ENCODE results near the gene IGSF8. TPM values are rescaled to one million over a fixed set of nuclear protein-coding genes. Genes with fewer than 3 reads are reported as not detected.
"Not testable (repeated sequence)": the region's sequence is repeated elsewhere in the genome, so short reads cannot be mapped to it uniquely, and the experiment has no call there.

IGSF8 gene
- total and polyA plus RNA-seq, 8 donors: 12.9 to 24.7 (median 18.4) TPM

DNA sequence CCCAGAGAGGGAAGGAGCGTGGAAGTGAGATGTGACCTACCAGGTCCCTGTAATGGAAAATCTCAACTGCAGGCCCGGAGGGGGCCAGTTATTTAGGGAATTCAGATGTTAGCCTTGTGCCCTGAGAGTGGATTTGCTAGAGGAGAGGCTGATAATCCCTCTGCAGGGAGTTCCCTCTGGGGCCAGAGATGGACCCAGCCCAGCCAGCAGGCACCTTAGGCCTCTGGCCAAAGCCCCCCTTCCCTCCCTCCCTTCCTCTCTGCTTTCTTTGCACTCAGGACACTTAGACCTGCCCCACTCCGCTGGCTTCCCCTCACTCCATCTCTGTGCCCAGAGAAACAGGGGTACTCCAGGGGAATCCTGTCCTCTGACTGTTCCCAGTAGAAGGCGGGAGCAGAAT lies 15.7 kb upstream of the IGSF8 start:
- Histone ChIP-seq H3K9me3 (no peaks in the 10 kb centered on the region), H3K27ac (no peak overlapping the region), H3K4me3 (no peak overlapping the region), H3K4me1 (no peaks in the 10 kb centered on the region), H3K27me3 (no peaks in the 10 kb centered on the region), H3K36me3 (no peaks in the 10 kb centered on the region)
- 78 to 88% methylated on average over 4 of the region's 4 CpGs for WGBS, 2 donors
- TF ChIP-seq CTCF (IDR thresholded peaks at IDR 0.05): no peak
- FAIRE-seq (no peak), ATAC-seq (no peak), DNase-seq (no peak)
- intact Hi-C loops (cut with DNase I): no loop called here

DNA sequence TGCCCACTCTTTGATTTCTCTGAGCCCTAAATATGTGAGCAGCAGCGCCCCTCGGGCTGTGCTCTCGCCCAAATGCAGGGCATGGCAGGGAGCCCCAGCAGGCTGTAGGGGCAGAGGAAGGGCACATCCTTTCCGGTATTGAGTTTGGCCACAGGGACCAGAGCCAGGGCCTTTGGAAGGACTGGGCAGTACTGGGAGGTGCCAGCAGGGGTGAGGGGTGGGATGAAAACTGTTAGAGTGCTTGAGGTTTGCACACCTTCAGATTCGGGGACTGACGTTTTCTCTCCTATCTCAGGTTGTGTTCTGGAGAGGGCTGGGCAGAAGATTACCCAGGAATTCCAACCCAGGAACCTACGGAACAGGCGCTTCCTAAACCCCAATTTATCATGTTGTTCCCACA lies 15.0 kb upstream of the IGSF8 start:
- no peaks in the 10 kb centered on the region for H3K4me1 ChIP-seq
- H3K36me3 ChIP-seq: no peaks in the 10 kb centered on the region
- 71 to 76% methylated on average over 8 of the region's 8 CpGs for WGBS, 2 donors
- H3K4me3 ChIP-seq: no peak overlapping the region
- FAIRE-seq (no peak), ATAC-seq (no peak), DNase-seq (no peak)
- H3K9me3 ChIP-seq: no peaks in the 10 kb centered on the region
- TF ChIP-seq CTCF (IDR thresholded peaks at IDR 0.05): no peak
- no peak overlapping the region for H3K27ac ChIP-seq
- no peaks in the 10 kb centered on the region for H3K27me3 ChIP-seq
- intact Hi-C loops (cut with DNase I): no loop called here

DNA sequence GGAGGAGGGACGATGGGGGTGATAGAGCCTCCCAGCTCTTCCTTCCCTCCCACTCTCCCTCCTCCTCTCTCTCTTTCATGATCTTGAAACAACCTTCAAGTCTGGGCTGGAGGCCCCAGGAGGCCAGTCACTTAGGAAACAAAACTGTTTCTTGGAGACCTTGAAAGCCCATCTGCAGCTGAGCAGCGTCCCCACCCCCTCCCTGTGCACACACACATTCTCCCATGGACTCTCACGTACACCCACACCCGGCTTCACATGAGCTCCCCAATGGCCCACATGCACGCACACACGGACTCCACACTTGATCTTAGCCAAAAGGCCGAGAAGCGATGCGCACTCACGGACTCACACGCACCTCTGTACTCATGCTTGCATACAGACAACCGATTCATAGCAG lies 13.9 kb upstream of the IGSF8 start:
- H3K36me3 ChIP-seq: no peaks in the 10 kb centered on the region
- H3K4me1 ChIP-seq: no peaks in the 10 kb centered on the region
- no peak for TF ChIP-seq CTCF (IDR thresholded peaks at IDR 0.05)
- DNase-seq: no peak
- no peaks in the 10 kb centered on the region for H3K9me3 ChIP-seq
- H3K4me3 ChIP-seq: no peak overlapping the region
- FAIRE-seq: no peak
- 71 to 80% methylated on average over 12 of the region's 12 CpGs for WGBS, 2 donors
- H3K27me3 ChIP-seq: no peaks in the 10 kb centered on the region
- intact Hi-C loops (cut with DNase I): no loop called here
- ATAC-seq: no peak
- no peak overlapping the region for H3K27ac ChIP-seq

- DNase-seq; FAIRE-seq; H3K27ac ChIP-seq; H3K36me3 ChIP-seq; H3K4me3 ChIP-seq; H3K4me1 ChIP-seq; ATAC-seq; intact Hi-C loops (cut with DNase I); H3K9me3 ChIP-seq; H3K27me3 ChIP-seq: not testable (repeated sequence)
- 80 to 91% methylated on average over 10 of the region's 10 CpGs for WGBS, 2 donors
Measured at GRCh38 chr1:160111462-160111861, 13.0 kb upstream of the IGSF8 start.

DNA sequence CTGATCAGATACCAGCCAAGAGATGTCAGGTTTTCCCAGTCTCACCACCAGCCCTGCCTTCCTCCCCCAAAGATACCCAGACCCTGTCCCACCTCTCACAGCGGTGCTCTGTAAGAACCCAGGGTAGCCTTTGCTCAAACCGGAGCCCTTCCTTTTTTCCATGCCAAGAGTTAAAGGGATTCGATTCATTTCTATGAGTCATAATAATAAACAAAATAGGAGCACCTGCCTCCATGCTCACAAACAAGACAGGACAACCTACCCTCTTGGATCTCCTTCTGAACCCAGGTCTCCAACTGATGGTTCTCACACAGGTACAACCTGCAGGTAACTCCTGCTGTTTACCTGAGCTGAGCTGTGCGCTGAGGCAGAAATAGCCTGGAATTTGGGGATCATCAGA lies 11.3 kb upstream of the IGSF8 start:
- Histone ChIP-seq H3K27me3 (no peaks in the 10 kb centered on the region), H3K36me3 (no peaks in the 10 kb centered on the region), H3K4me3 (no peak overlapping the region), H3K4me1 (no peaks in the 10 kb centered on the region), H3K9me3 (no peaks in the 10 kb centered on the region), H3K27ac (no peak overlapping the region)
- no peak for TF ChIP-seq CTCF (IDR thresholded peaks at IDR 0.05)
- WGBS, 2 donors: 53 to 68% methylated on average over 4 of the region's 4 CpGs
- DNase-seq (no peak), FAIRE-seq (no peak), ATAC-seq (no peak)
- intact Hi-C loops (cut with DNase I): loop anchor here in 2 of 3 donors (10.0 kb wide), 4 partner anchors 85 to 265 kb away; partner anchors contain the start of genes CASQ1 (in 1 of the 2) and PEX19 (in 1 of the 2)
